Spinal cord (tissue), 10 donors: ENCODE measurements around the gene AP3D1. TPM values are rescaled to one million over a fixed set of nuclear protein-coding genes. Genes with fewer than 3 reads are reported as not detected.

Experiments
- DNase-seq, 6 donors: peaks; one replicate each; pipeline versions ENCODE4 v3.0.0 to v3.0.0-alpha.2; 2013 to 2015; ENCODE audit warnings: low spot score in 6 of 6, low read depth in 4 of 6
- H3K27ac ChIP-seq: one replicate; pipeline ENCODE4 v1.5.1; 2013; ENCODE audit warnings: low read depth, low read length, control low read depth
- H3K27me3 ChIP-seq: one replicate; pipeline ENCODE4 v1.6.1; 2013; ENCODE audit warnings: low read length; ENCODE audit not compliant: control insufficient read depth, insufficient read depth
- H3K36me3 ChIP-seq: one replicate; pipeline ENCODE4 v1.6.1; 2013; ENCODE audit warnings: low read length; ENCODE audit not compliant: control insufficient read depth, insufficient read depth
- H3K4me1 ChIP-seq: one replicate; pipeline ENCODE4 v1.6.1; 2013; ENCODE audit warnings: low read length; ENCODE audit not compliant: control insufficient read depth, insufficient read depth
- H3K4me3 ChIP-seq: one replicate; pipeline ENCODE4 v1.5.1; 2013; ENCODE audit warnings: low read depth, low read length, control low read depth
- H3K9me3 ChIP-seq: one replicate; pipeline ENCODE4 v1.6.1; 2013; ENCODE audit warnings: low read length; ENCODE audit not compliant: control insufficient read depth, insufficient read depth
- WGBS: methylation state at CpG from one replicate; pipeline ENCODE4 v1.1.5; 2013; ENCODE audit warnings: missing lambda C conversion rate; ENCODE audit not compliant: insufficient coverage; 5-methylcytosine and 5-hydroxymethylcytosine counted together
- polyA plus RNA-seq, 2 donors: library from polyadenylated mRNA; unstranded; fragments of 120-200 nt; gene quantifications; one replicate each; pipeline ENCODE4 v1.2.1, GENCODE V29; 2013; ENCODE audit not compliant: insufficient read length in 2 of 2
- total RNA-seq, 2 donors: library from RNA; depleted of rRNA in 1 of 2; stranded (reverse); fragments of 120-200 nt in 1 of 2; fragments of >200 nt in 1 of 2; gene quantifications; one replicate each; pipeline versions ENCODE4 v1.2.3 to v1.2.4, GENCODE V29; 2013 to 2014
- donor health status: healthy.

Gene AP3D1
- total and polyA plus RNA-seq, 4 donors: 65.1 to 165 (median 113) TPM

DNA sequence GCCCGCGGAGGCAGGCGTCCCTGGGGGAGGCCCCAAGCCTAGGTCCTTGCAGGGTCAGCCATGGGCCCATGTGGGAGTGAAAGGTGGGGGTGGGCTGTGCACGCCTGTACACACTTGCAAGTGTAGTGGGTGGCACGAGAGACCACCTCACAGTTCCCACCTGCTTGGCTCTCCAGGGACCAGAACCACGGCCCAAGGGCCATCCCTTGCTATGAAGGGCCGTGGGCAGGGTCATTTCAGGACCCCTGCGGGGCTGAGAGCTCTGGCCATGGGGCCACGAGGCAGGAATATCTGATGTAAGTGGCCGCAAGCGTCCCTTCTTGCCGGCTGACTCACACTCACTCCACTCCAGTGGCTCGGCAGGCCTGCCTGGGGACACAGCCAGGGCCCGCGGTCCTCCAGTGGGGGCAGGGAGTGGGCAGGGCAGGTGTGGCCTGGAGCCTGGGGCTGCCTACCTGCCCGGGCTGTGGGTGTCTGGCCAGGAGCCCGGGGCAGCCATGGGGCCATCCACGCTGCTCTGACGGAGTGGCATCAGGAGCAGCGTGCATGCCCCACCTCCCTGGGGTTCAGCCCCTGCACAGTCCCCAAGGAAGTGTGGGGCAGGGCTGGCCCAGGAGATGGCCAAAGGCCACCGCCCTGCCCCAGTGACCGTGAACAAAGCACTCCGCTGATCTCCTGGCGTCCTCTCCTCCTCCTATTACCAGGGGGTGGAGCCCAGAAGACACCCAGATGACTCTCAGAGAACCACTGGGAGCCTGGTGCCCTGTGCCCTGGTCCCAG, 91.8 kb downstream of the AP3D1 start:
- H3K36me3 ChIP-seq: peaks cover 4% of the 10 kb centered on the region
- no peaks in the 10 kb centered on the region for H3K27me3 ChIP-seq
- H3K27ac ChIP-seq: peak overlapping the region; percentile 97
- no peaks in the 10 kb centered on the region for H3K9me3 ChIP-seq
- peaks cover 78% of the 10 kb centered on the region for H3K4me1 ChIP-seq
- WGBS: 63% methylated on average over 16 of the region's 24 CpGs
- DNase-seq: no peak
- H3K4me3 ChIP-seq: no peak overlapping the region

DNA sequence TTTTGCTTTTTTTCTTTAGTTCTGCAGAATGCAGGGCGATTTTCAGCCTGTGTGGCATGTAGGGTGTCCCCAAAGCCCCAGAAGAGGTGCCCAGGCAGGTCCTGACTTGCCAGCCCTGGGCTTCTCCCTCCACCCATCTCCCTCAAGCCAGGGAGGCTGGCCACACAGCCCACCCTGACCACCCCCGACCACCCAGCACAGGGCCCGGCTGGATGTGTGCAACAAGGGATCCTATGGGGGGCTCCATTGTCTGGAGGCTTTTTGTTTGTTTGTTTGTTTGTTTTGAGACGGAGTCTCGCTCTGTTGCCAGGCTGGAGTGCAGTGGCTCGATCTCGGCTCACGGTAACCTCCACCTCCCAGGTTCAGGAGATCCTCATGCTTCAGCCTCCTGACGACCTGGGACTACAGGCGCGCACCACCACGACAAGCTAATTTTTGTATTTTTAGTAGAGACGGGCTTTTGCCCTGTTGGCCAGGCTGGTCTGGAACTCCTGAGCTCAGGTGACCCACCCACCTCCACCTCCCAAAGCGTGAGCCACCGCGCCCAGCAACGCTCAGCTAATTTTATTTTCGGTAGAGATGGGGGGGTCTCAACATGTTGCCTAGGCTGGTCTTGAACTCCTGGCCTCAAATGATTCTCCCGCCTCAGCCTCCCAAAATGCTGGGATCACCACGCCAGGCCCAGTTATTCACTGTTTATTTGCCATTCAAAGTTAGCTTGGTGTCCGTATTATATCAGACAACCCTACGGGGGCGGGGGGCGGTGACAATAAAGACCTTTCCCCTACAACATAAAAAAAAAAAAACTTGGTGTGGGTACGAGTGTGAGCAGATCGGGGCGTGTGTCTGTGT, 92.6 kb downstream of the AP3D1 start:
- Histone ChIP-seq H3K27me3 (no peaks in the 10 kb centered on the region), H3K4me3 (no peak overlapping the region), H3K36me3 (peaks cover 4% of the 10 kb centered on the region), H3K9me3 (no peaks in the 10 kb centered on the region), H3K4me1 (peaks cover 70% of the 10 kb centered on the region), H3K27ac (peak overlapping the region; percentile 97)
- DNase-seq: no peak
- 93% methylated on average over 7 of the region's 27 CpGs for WGBS

DNA sequence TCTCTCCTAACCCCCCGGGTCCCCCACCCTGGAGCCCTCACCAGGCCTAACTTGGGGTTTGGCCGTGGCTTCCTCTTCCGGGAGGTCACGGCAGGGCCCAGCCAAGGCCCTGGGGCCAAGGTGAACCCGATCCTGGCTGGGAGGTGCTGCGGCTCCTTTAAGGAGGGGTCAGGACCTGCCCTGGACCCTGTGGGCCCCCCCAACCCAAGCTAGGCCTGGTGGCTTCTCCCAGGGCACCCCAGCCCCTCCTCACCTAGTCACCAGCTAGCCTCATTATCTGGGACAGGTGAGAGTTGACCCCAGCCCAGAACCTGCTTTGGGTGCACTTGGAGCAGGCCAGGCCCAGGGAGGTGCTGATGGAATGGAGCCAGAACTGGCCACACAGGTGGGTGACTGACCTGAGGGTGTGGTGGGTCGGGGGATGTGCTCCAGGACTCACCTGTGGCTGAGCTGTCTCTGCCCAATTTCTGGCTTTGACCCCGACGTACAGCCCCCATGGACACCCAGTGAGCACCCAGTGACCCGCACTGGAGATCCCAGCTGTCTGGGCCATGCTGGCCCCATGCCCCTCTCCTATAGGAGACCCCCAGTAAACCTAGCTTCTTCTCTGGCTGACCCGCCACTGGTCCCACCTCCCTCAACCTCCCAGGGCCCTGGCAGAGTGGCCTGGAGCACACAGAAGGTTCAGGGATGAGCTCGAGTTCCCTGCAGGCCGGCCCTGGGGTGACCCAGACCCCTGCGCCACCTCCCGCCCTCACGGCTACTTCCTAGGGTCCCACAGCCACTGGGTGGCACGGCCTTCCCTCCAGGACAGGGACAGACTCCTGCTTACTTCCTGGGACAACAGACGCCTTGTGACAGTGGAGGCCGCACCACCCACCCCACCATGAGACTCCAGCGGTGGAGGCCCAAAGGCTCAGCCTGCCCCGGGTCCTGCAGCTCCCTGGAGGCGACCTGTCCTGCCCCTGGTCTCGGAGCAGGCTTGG, 93.6 kb downstream of the AP3D1 start:
- Histone ChIP-seq H3K27ac (peak overlapping the region; percentile 80), H3K9me3 (no peaks in the 10 kb centered on the region), H3K4me3 (no peak overlapping the region), H3K36me3 (peaks cover 4% of the 10 kb centered on the region), H3K27me3 (no peaks in the 10 kb centered on the region), H3K4me1 (peaks cover 68% of the 10 kb centered on the region)
- no peak for DNase-seq
- 87% methylated on average over 22 of the region's 23 CpGs for WGBS

DNA sequence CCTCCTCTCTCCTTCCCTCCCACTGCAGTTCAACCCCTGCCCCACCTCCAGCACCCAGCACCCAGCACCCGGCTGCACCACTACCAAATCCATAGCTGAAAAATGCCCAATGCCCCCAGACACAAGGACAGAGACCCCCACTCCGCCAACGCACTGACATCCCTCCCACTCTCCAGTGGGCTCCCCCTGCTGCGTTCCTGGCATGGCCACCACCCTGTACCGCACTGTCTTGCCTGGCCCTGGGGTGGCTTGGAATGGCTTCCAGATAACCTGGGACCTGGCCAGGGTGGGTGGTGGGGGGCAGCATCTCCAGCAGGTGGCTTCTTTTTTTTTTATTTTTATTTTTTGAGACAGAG, 94.6 kb downstream of the AP3D1 start:
- Histone ChIP-seq H3K4me1 (peaks cover 64% of the 10 kb centered on the region), H3K4me3 (no peak overlapping the region), H3K27ac (peak overlapping the region; percentile 80), H3K27me3 (no peaks in the 10 kb centered on the region), H3K36me3 (peaks cover 4% of the 10 kb centered on the region), H3K9me3 (no peaks in the 10 kb centered on the region)
- WGBS: 42% methylated on average over 4 of the region's 5 CpGs
- DNase-seq: no peak

DNA sequence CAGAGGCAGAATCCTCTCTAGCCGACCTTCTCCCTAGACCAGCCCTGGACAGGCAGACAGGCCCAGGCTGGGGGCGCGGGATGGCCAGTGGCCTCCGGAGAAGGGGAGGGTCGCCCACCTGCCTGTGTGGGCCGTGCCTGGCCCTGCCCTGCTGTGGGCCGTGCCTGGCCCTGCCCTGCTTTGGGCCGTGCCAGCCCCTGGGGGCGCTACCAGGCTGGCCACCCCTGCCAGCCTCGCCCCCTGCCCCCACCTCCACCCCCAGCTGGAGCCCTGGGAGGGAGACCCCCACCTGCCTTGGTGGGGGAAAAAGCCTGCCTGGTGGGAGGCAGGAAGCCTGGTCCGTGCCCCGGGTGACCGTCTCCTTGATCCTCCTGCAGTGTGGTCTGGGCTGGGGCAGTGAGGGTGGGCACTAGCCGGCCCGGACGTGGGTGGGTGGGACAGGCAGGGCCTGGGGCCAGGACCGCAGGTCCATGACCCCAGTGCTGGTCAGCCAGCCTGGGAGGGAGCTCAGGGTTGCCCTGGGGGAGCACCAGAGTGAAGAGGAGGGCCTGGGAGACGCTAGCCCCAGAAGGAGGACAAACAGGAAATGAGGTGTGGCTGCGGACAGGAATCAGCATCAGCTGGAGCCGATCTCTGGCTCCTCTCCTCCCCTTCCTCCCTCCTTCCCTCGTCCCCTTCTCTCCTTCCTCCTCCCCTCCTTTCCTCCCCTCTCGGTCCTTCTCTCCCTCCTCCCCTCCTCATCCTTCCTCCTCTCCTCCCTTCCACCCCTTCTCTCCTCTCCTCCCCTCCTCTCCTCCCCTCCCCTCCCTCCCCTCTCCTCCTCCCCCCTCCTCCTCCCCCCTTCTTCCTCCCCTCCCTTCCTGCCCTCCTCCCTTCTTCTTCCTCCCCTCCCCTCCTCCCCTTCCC, 95.2 kb downstream of the AP3D1 start:
- peaks cover 66% of the 10 kb centered on the region for H3K4me1 ChIP-seq
- peak overlapping the region; percentile 91 for H3K27ac ChIP-seq
- peak in 2 of 6 donors; percentile 69 to 71 for DNase-seq

DNA sequence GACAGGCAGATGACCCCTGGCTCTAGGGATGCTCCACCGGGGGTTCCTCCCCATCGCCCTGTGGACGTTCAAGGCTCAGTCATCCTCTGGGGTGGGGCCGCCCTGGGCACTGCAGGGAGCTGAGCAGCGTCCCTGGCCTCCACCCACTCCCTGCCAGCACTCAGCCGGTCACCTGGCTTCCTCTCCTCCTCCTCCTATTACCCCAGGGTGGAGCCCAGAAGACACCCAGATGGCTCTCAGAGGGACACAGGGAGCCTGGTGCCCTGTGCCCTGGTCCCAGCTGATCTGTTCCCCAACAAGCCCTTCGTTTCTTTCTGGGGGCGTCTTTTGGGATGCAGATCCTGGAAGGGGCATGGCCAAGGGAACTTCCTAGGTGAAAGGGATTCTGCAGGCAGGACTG, 96.6 kb downstream of the AP3D1 start:
- Histone ChIP-seq H3K4me3 (no peak overlapping the region), H3K9me3 (no peaks in the 10 kb centered on the region), H3K27me3 (no peaks in the 10 kb centered on the region), H3K36me3 (peaks cover 4% of the 10 kb centered on the region), H3K27ac (no peak overlapping the region), H3K4me1 (peaks cover 61% of the 10 kb centered on the region)
- 78% methylated on average over 7 of the region's 8 CpGs for WGBS
- no peak for DNase-seq

More for the DNA sequence above, 95.2 kb downstream of the AP3D1 start:
- Histone ChIP-seq H3K4me3 (peak overlapping the region; percentile 18), H3K9me3 (no peaks in the 10 kb centered on the region), H3K36me3 (peaks cover 4% of the 10 kb centered on the region), H3K27me3 (no peaks in the 10 kb centered on the region)
- WGBS: 38% methylated on average over 16 of the region's 22 CpGs

DNA sequence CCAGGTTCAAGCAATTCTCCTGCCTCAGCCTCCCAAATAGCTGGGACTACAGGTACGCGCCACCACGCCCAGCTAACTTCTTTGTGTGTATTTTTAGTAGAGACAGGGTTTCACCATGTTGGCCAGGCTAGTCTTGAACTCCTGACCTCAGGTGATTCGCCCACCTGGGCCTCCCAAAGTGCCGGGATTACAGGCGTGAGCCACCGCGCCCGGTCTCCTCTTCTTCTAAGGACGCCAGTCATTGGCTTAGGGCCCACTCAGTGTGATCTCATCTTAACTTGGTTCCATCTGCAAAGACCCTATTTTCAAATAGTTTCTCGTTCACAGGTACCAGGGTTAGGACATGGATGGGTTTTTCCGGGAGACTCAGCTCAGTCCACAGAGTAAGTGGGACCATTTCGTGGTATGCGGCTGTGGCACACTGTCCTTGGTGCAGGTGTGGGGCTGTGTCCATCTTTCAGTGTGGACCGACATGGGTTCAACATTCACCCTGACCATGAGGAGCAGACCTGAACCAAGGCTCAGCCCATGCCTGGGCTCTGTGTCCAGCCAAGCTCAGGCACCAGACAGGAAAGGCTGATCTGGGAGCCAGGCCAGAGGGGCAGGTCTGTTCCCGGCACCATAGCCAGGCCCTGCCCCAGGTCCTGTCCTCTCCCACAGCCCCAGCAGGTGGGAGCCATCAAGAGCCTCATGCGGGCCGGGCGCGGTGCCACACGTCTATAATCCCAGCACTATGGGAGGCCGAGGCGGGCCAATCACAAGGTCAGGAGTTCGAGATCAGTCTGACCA, 97.6 kb downstream of the AP3D1 start:
- peaks cover 10% of the 10 kb centered on the region for H3K36me3 ChIP-seq
- H3K9me3 ChIP-seq: no peaks in the 10 kb centered on the region
- 84% methylated on average over 20 of the region's 24 CpGs for WGBS
- H3K27ac ChIP-seq: no peak overlapping the region
- peaks cover 61% of the 10 kb centered on the region for H3K4me1 ChIP-seq
- no peak for DNase-seq
- no peak overlapping the region for H3K4me3 ChIP-seq
- no peaks in the 10 kb centered on the region for H3K27me3 ChIP-seq
